GM12878 (cell line): Measurements from ENCODE around the gene IL36A. TPM values are rescaled to one million over a fixed set of nuclear protein-coding genes. Genes with fewer than 3 reads are reported as not detected.

ENCODE experiments used
- ATAC-seq: fragments of 200-7000 bp; cut with Tn5 transposase; 3 replicates; pipeline ENCODE4 v1.9.1; 2020; ENCODE audit warnings: mild to moderate bottlenecking, moderate library complexity
- BruUV-seq: library from RNA; stranded (reverse); fragments of 400-500 nt; replicated peaks from 2 replicates; lab custom pipeline; 2021; lab: Mats Ljungman, UMichigan
- CTCF ChIA-PET: fragments of 300-600 bp; sonication (Branson Sonifier 250); formaldehyde crosslinking; extraction: SDS; loops from one replicate; lab custom pipeline; 2021; ENCODE audit warnings: inconsistent platforms; lab: Yijun Ruan, JAX
- POLR2A ChIA-PET: fragments of 350-600 bp; formaldehyde crosslinking; extraction: SDS; loops from one replicate; lab custom pipeline; 2021; ENCODE audit warnings: inconsistent platforms; lab: Charles Lee
- RAD21 ChIA-PET: fragments of 300-600 bp; sonication (Branson Sonifier 250); formaldehyde crosslinking; loops from one replicate; lab custom pipeline; 2023; ENCODE audit warnings: antibody characterized with exemption; ENCODE audit not compliant: unreplicated experiment; lab: Charles Lee
- SMC1A ChIA-PET: fragments of 300-600 bp; sonication (Branson Sonifier 250); formaldehyde crosslinking; loops from one replicate; lab custom pipeline; 2023; ENCODE audit not compliant: unreplicated experiment, uncharacterized antibody; lab: Charles Lee
- DNase-seq: peaks from one replicate; pipeline ENCODE4 v3.0.0-alpha.2; 2011; ENCODE audit warnings: low read depth, low spot score
- FAIRE-seq: peaks from 3 replicates; lab custom pipeline; 2011; peaks lifted over from hg19 to GRCh38; lab: Jason Lieb, UNC
- H2AFZ ChIP-seq: 2 replicates; pipeline ENCODE4 v1.6.0; 2011; ENCODE audit warnings: low read depth, low read length, control low read depth; ENCODE audit not compliant: control insufficient read depth
- H3K27ac ChIP-seq: 2 replicates; pipeline ENCODE4 v1.5.1; 2011; ENCODE audit warnings: control low read depth; ENCODE audit not compliant: control insufficient read depth, insufficient read depth
- H3K27me3 ChIP-seq, 2 experiments: replicated peaks in 1 of 2; 2 replicates each; pipeline versions ENCODE4 v1.6.0 to v1.6.1; 2011; ENCODE audit warnings: low read length in 1 of 2; ENCODE audit not compliant: control insufficient read depth in 2 of 2, insufficient read depth in 2 of 2
- H3K36me3 ChIP-seq, 2 experiments: 2 replicates each; pipeline ENCODE4 v1.5.1; 2011; ENCODE audit warnings: low read length in 1 of 2; ENCODE audit not compliant: control insufficient read depth in 2 of 2, insufficient read depth in 2 of 2
- H3K4me1 ChIP-seq: 2 replicates; pipeline ENCODE4 v1.6.1; 2011; ENCODE audit warnings: mild to moderate bottlenecking, low read length, moderate library complexity, mixed read lengths; ENCODE audit not compliant: control insufficient read depth, insufficient read depth
- H3K4me2 ChIP-seq: 2 replicates; pipeline ENCODE4 v1.6.0; 2011; ENCODE audit warnings: control low read depth; ENCODE audit not compliant: control insufficient read depth, insufficient read depth
- H3K4me3 ChIP-seq: fragments of 200-600 bp; sonication (generic); 2 replicates; pipeline ENCODE4 v1.5.1; 2016
- H3K79me2 ChIP-seq: 2 replicates; pipeline ENCODE4 v1.6.0; 2011; ENCODE audit warnings: low read length; ENCODE audit not compliant: control insufficient read depth, insufficient read depth
- H3K9ac ChIP-seq: 2 replicates; pipeline ENCODE4 v1.8.0; 2011; ENCODE audit warnings: low read length, control low read depth, mixed read lengths; ENCODE audit not compliant: control insufficient read depth, insufficient read depth
- H3K9me3 ChIP-seq: replicated peaks from 3 replicates; pipeline ENCODE4 v1.5.1; 2011; ENCODE audit warnings: mild to moderate bottlenecking, low read length; ENCODE audit not compliant: control insufficient read depth, insufficient read depth
- H4K20me1 ChIP-seq: 2 replicates; pipeline ENCODE4 v1.6.0; 2011; ENCODE audit not compliant: control insufficient read depth, insufficient read depth
- BCL11A ChIP-seq: IDR thresholded peaks from 2 replicates; pipeline ENCODE4 v1.6.1; 2011; ENCODE audit warnings: low read depth, low read length
- CEBPB ChIP-seq, 2 experiments: fragments of 150-350 bp in 1 of 2; IDR thresholded peaks; 2 replicates each; pipeline ENCODE4 v1.6.1; 2012 to 2014; ENCODE audit warnings: low read depth in 2 of 2, low read length in 2 of 2, borderline replicate concordance in 1 of 2, inconsistent platforms in 1 of 2
- ESRRA ChIP-seq: IDR thresholded peaks from 2 replicates; pipeline ENCODE4 v1.6.1; 2012; ENCODE audit warnings: mild to moderate bottlenecking, low read length, improper control_type of control experiment
- FOXK2 ChIP-seq: fragments of 450-650 bp; IDR thresholded peaks from 2 replicates; pipeline ENCODE4 v1.6.1; 2017; ENCODE audit warnings: mild to moderate bottlenecking, moderate library complexity
- IKZF1 ChIP-seq: fragments of 450-650 bp; conservative IDR thresholded peaks from 2 replicates; pipeline ENCODE4 v1.6.1; 2017; ENCODE audit warnings: antibody characterized with exemption, mild to moderate bottlenecking
- IRF3 ChIP-seq: fragments of 450-650 bp; IDR thresholded peaks from 2 replicates; pipeline ENCODE4 v1.6.1; 2014; ENCODE audit warnings: mild to moderate bottlenecking
- MEF2A ChIP-seq: IDR thresholded peaks from 2 replicates; pipeline ENCODE4 v1.6.1; 2011; ENCODE audit warnings: low read depth, mild to moderate bottlenecking, low read length, moderate library complexity; ENCODE audit not compliant: insufficient read depth
- NBN ChIP-seq: fragments of 450-650 bp; IDR thresholded peaks from 2 replicates; pipeline ENCODE4 v1.6.1; 2016
- SP1 ChIP-seq: IDR thresholded peaks from one replicate; pipeline ENCODE4 v1.6.1; 2011; ENCODE audit warnings: low read depth, low read length
- STAT3 ChIP-seq: IDR thresholded peaks from 2 replicates; pipeline ENCODE4 v1.6.1; 2011; ENCODE audit warnings: low read depth, low read length, improper control_type of control experiment
- ZBTB11 ChIP-seq: fragments of 450-650 bp; formaldehyde crosslinking; IDR thresholded peaks from 2 replicates; pipeline ENCODE4 v1.5.0; 2022; ENCODE audit warnings: mild to moderate bottlenecking, missing genetic modification characterization
- WGBS: methylation state at CpG from one replicate; pipeline ENCODE4 v1.1.6; 2016; ENCODE audit warnings: low lambda C conversion rate; ENCODE audit not compliant: insufficient replicate concordance, insufficient coverage; ENCODE audit errors: missing lambda C conversion rate; 5-methylcytosine and 5-hydroxymethylcytosine counted together
- in situ Hi-C: fragments of 300-500 bp; cut with MboI; formaldehyde crosslinking; loops from 9 replicates; pipeline ENCODE4 v1.14.3; 2018; ENCODE audit warnings: mixed read lengths
- intact Hi-C: fragments of 100-400 bp; cut with micrococcal nuclease; formaldehyde crosslinking; loops from one replicate; pipeline ENCODE4 v1.14.2; 2022; ENCODE audit not compliant: unreplicated experiment
- polyA plus RNA-seq, 11 experiments: library from polyadenylated mRNA; depleted of rRNA in 4 of 11; unstranded in 6 of 11; stranded (reverse) in 5 of 11; fragments of >200 nt; fragmentation: Nextera tagmentation in 4 of 11; fragmentation: Illumina TruSeq in 1 of 11; extraction: Ambion mirVana in 4 of 11; extraction: Trizol in 1 of 11; gene quantifications; 1 replicate in 1 of 11; 2 replicates in 10 of 11; pipeline versions ENCODE4 v1.2.1 to v1.2.3, GENCODE V29; 2011 to 2016; ENCODE audit warnings: inconsistent platforms in 2 of 11, missing spikeins in 2 of 11, low read depth in 1 of 11
- total RNA-seq, 4 experiments: library from RNA; depleted of rRNA in 3 of 4; stranded (reverse); fragments of >200 nt in 3 of 4; fragmentation: Illumina TruSeq in 1 of 4; extraction: Trizol in 1 of 4; gene quantifications; 2 replicates each; pipeline versions ENCODE4 v1.2.1 to v1.2.3, GENCODE V29; 2013 to 2021

IL36A gene
- total and polyA plus RNA-seq, 10 of the 15 experiments (the other 5 are each of a cell fraction or from before 2014, with no cell fraction given), result not detected

- Histone ChIP-seq H3K9me3 (no peaks in the 10 kb centered on the region), H3K4me1 (no peaks in the 10 kb centered on the region), H3K36me3 (no peaks in the 10 kb centered on the region), H2AFZ (no peak overlapping the region), H3K27me3 (no peaks in the 10 kb centered on the region), H3K4me2 (no peak overlapping the region), H3K4me3 (no peak overlapping the region), H4K20me1 (no peaks in the 10 kb centered on the region), H3K79me2 (no peaks in the 10 kb centered on the region)
- no TSS peak for BruUV-seq
- ChIA-PET RAD21 (no interaction called here), CTCF (no interaction called here), SMC1A (no interaction called here)
- in situ Hi-C loops (no loop called here), intact Hi-C loops (no loop called here)
- no peak for ATAC-seq
- no peak for DNase-seq
- WGBS, result 0% methylated on average over 2 of the region's 3 CpGs
- TF ChIP-seq STAT3 (no peak), CEBPB (IDR thresholded peaks at IDR 0.05; ENCODE audit: borderline replicate concordance in 1 of 2, low read depth in 2 of 2, low read length in 2 of 2) (no peak), IKZF1 (no peak), ESRRA (no peak), FOXK2 (no peak), BCL11A (no peak), MEF2A (no peak)
- TF ChIP-seq, all 136 proteins: peak for 0
- no peak for FAIRE-seq
- Histone ChIP-seq H3K9ac (no peak overlapping the region), H3K27ac (no peak overlapping the region)
- POLR2A ChIA-PET, result no interaction called here
Observed at GRCh38 chr2:113013336-113013661, 8.0 kb downstream of the IL36A start.

GRCh38 chr2:113014067-113014466 lies 8.8 kb downstream of the IL36A start:
- FAIRE-seq (no peak), DNase-seq (no peak), ATAC-seq (no peak)
- no peaks in the 10 kb centered on the region for H3K36me3 ChIP-seq
- intact Hi-C loops, result no loop called here
- no TSS peak for BruUV-seq
- H3K9me3 ChIP-seq, result no peaks in the 10 kb centered on the region; the same call in 2 of the 3 replicates
- ChIA-PET RAD21 (no interaction called here), SMC1A (no interaction called here), CTCF (no interaction called here), POLR2A (no interaction called here)
- no peak overlapping the region for H2AFZ ChIP-seq
- no peak overlapping the region for H3K27ac ChIP-seq
- H3K4me2 ChIP-seq, result no peak overlapping the region
- H3K4me1 ChIP-seq, result no peaks in the 10 kb centered on the region
- H3K79me2 ChIP-seq, result no peaks in the 10 kb centered on the region
- H4K20me1 ChIP-seq, result no peaks in the 10 kb centered on the region
- no peaks in the 10 kb centered on the region for H3K27me3 ChIP-seq
- H3K9ac ChIP-seq, result no peak overlapping the region
- H3K4me3 ChIP-seq, result no peak overlapping the region
- 50% methylated on average over 2 of the region's 2 CpGs for WGBS
- in situ Hi-C loops, result no loop called here
- no peak for TF ChIP-seq SP1
- no peak for TF ChIP-seq NBN
- TF ChIP-seq ZBTB11 (CRISPR knock-in tag), result no peak
- TF ChIP-seq IRF3, result no peak
